ENCODE measurements around the gene FIBP. TPM values are rescaled to one million over a fixed set of nuclear protein-coding genes. Genes with fewer than 3 reads are reported as not detected.

FIBP gene
- total and polyA plus RNA-seq, 2 of the 8 experiments (the other 6 are each of a cell fraction or from before 2014, with no cell fraction given): 74.3 to 173 TPM

DNA sequence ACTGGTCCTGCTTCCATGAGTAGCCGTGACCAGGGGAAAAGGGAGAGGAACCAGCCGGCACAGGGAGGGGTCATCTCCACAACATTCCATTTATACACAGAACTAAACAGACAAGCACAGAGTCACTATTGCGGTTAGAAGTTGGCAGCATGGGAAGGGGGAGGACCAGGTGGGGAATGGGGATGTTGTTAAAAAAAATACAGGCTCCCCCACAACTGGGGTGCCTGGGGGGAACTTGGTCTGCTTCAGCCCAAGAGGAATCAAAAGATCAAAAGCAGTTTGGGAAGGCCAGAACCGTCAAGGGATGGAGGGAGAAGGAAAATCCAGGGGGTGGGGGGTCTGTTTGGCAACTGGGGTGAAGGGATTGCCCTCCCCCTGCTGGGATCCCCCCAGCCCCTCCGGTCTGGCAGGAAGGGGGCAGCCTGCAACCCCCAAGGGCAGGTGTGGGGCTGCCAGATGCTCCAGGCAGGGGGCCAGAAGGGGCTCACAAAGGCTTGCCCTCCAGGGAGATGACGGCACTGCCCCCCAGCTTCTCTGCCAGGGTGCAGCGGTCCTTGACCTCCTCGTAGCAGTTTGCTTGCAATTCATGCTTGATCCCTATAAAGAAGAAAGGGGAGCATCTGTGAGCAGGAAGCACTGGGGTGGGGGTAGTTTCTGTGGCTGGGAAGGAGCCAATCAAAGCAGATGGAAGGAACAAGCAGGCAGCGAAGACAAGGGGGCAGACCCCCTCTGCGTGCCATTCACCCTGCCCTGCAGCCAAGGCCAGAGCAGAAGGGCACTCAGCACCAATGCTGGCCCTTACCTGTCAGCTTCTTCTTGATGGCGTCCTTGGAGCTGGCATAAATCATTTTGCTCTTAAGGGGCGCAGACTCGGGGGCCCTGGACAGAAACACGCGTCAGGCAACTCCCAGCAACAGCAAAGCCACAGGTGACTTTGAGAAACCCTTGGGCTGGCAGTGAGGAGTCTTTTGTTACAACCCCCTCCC is 33.1 kb downstream of the FIBP start (continued):
- TF ChIP-seq RAD21 (IDR thresholded peaks at IDR 0.05 in 1 of 2, conservative IDR thresholded peaks at IDR 0.05 in 1 of 2; ENCODE audit: low read depth in 2 of 2, low read length in 2 of 2) (no peak), SIN3A (conservative IDR thresholded peaks at IDR 0.05 in 1 of 2, IDR thresholded peaks at IDR 0.05 in 1 of 2; ENCODE audit: low read depth in 1 of 2, low read length in 2 of 2) (0 out of 4 replicates have a peak, but pooled peaks of 1 of the 2 experiments have one; percentile 59), CREB1 (IDR thresholded peaks at IDR 0.05) (no peak), ASH2L (IDR thresholded peaks at IDR 0.05; ENCODE audit: low read length) (no peak), ATF3 (IDR thresholded peaks at IDR 0.05; ENCODE audit: insufficient read depth, low read depth, low read length) (no peak), TAF1 (IDR thresholded peaks at IDR 0.05; ENCODE audit: low read depth, low read length) (no peak), POLR2A (IDR thresholded peaks at IDR 0.05; ENCODE audit: control extremely low read depth in 1 of 2, low read depth in 2 of 2, low read length in 2 of 2) (no peak)
- TF ChIP-seq, protein P1, sequence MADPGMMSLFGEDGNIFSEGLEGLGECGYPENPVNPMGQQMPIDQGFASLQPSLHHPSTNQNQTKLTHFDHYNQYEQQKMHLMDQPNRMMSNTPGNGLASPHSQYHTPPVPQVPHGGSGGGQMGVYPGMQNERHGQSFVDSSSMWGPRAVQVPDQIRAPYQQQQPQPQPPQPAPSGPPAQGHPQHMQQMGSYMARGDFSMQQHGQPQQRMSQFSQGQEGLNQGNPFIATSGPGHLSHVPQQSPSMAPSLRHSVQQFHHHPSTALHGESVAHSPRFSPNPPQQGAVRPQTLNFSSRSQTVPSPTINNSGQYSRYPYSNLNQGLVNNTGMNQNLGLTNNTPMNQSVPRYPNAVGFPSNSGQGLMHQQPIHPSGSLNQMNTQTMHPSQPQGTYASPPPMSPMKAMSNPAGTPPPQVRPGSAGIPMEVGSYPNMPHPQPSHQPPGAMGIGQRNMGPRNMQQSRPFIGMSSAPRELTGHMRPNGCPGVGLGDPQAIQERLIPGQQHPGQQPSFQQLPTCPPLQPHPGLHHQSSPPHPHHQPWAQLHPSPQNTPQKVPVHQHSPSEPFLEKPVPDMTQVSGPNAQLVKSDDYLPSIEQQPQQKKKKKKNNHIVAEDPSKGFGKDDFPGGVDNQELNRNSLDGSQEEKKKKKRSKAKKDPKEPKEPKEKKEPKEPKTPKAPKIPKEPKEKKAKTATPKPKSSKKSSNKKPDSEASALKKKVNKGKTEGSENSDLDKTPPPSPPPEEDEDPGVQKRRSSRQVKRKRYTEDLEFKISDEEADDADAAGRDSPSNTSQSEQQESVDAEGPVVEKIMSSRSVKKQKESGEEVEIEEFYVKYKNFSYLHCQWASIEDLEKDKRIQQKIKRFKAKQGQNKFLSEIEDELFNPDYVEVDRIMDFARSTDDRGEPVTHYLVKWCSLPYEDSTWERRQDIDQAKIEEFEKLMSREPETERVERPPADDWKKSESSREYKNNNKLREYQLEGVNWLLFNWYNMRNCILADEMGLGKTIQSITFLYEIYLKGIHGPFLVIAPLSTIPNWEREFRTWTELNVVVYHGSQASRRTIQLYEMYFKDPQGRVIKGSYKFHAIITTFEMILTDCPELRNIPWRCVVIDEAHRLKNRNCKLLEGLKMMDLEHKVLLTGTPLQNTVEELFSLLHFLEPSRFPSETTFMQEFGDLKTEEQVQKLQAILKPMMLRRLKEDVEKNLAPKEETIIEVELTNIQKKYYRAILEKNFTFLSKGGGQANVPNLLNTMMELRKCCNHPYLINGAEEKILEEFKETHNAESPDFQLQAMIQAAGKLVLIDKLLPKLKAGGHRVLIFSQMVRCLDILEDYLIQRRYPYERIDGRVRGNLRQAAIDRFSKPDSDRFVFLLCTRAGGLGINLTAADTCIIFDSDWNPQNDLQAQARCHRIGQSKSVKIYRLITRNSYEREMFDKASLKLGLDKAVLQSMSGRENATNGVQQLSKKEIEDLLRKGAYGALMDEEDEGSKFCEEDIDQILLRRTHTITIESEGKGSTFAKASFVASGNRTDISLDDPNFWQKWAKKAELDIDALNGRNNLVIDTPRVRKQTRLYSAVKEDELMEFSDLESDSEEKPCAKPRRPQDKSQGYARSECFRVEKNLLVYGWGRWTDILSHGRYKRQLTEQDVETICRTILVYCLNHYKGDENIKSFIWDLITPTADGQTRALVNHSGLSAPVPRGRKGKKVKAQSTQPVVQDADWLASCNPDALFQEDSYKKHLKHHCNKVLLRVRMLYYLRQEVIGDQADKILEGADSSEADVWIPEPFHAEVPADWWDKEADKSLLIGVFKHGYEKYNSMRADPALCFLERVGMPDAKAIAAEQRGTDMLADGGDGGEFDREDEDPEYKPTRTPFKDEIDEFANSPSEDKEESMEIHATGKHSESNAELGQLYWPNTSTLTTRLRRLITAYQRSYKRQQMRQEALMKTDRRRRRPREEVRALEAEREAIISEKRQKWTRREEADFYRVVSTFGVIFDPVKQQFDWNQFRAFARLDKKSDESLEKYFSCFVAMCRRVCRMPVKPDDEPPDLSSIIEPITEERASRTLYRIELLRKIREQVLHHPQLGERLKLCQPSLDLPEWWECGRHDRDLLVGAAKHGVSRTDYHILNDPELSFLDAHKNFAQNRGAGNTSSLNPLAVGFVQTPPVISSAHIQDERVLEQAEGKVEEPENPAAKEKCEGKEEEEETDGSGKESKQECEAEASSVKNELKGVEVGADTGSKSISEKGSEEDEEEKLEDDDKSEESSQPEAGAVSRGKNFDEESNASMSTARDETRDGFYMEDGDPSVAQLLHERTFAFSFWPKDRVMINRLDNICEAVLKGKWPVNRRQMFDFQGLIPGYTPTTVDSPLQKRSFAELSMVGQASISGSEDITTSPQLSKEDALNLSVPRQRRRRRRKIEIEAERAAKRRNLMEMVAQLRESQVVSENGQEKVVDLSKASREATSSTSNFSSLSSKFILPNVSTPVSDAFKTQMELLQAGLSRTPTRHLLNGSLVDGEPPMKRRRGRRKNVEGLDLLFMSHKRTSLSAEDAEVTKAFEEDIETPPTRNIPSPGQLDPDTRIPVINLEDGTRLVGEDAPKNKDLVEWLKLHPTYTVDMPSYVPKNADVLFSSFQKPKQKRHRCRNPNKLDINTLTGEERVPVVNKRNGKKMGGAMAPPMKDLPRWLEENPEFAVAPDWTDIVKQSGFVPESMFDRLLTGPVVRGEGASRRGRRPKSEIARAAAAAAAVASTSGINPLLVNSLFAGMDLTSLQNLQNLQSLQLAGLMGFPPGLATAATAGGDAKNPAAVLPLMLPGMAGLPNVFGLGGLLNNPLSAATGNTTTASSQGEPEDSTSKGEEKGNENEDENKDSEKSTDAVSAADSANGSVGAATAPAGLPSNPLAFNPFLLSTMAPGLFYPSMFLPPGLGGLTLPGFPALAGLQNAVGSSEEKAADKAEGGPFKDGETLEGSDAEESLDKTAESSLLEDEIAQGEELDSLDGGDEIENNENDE (IDR thresholded peaks at IDR 0.05; ENCODE audit: insufficient replicate concordance, low read length): no peak
